ENCODE measurements around the gene TUBG1. TPM values are rescaled to one million over a fixed set of nuclear protein-coding genes. Genes with fewer than 3 reads are reported as not detected.

Gene TUBG1
- polyA plus RNA-seq, 1 donor (not counting 4 experiments of a cell fraction or from before 2014, with no cell fraction given) = 54.8 TPM

DNA sequence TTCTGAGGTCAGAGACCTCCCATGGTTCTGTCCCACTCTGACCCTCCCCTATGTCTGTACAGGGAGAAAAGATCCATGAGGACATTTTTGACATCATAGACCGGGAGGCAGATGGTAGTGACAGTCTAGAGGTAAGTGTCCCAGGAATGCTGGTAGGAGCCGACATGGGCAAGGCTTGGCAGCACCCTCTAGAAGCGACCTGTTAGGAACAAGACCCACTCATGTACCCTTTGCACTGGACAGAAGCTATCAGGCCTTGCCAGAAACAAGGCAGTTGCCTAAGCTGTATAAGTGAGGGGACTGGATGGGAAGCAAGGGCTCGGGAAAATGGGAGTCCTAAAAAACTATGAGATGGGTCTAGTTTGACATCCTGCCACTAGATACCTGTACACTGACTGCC, 2.5 kb downstream of the TUBG1 start:
- FAIRE-seq = no peak
- peaks cover 28% of the 10 kb centered on the region for H3K79me2 ChIP-seq (ENCODE audit: control insufficient read depth, insufficient read depth, low read length)
- no peak for DNase-seq (ENCODE audit: low read depth, low spot score)
- no peak overlapping the region for H3K4me2 ChIP-seq (ENCODE audit: control insufficient read depth, extremely low read depth, insufficient read depth, low read depth, low read length)
- no peak overlapping the region for H3K27ac ChIP-seq (ENCODE audit: control insufficient read depth, insufficient read depth, low read length)
- no peak overlapping the region for H2AFZ ChIP-seq (ENCODE audit: control insufficient read depth, low read length)
- H3K4me1 ChIP-seq (ENCODE audit: control insufficient read depth, extremely low read depth, insufficient read depth, low read length) = peaks cover 14% of the 10 kb centered on the region
- H4K20me1 ChIP-seq (ENCODE audit: control insufficient read depth, extremely low read depth, insufficient read depth, low read length) = no peaks in the 10 kb centered on the region
- H3K36me3 ChIP-seq (ENCODE audit: control insufficient read depth in 2 of 2, extremely low read depth in 1 of 2, insufficient read depth in 2 of 2, low read length in 2 of 2) = peaks cover 29 to 30% of the 10 kb centered on the region in 2 experiments
- dilution Hi-C loops (cut with MboI; ENCODE audit: extremely low pct_ligation_motif_present, low sequenced_read_pairs) = no loop called here
- H3K4me3 ChIP-seq (ENCODE audit: control insufficient read depth in 2 of 3, extremely low read depth in 1 of 3, insufficient read depth in 2 of 3, low read depth in 1 of 3, low read length in 3 of 3) = no peak overlapping the region
- no peaks in the 10 kb centered on the region for H3K9me1 ChIP-seq (ENCODE audit: control insufficient read depth, extremely low read depth, insufficient read depth, low read length)
- TF ChIP-seq, protein P1, sequence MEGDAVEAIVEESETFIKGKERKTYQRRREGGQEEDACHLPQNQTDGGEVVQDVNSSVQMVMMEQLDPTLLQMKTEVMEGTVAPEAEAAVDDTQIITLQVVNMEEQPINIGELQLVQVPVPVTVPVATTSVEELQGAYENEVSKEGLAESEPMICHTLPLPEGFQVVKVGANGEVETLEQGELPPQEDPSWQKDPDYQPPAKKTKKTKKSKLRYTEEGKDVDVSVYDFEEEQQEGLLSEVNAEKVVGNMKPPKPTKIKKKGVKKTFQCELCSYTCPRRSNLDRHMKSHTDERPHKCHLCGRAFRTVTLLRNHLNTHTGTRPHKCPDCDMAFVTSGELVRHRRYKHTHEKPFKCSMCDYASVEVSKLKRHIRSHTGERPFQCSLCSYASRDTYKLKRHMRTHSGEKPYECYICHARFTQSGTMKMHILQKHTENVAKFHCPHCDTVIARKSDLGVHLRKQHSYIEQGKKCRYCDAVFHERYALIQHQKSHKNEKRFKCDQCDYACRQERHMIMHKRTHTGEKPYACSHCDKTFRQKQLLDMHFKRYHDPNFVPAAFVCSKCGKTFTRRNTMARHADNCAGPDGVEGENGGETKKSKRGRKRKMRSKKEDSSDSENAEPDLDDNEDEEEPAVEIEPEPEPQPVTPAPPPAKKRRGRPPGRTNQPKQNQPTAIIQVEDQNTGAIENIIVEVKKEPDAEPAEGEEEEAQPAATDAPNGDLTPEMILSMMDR (optimal IDR thresholded peaks at IDR 0.05 in 1 of 3, IDR thresholded peaks at IDR 0.05 in 1 of 3, conservative IDR thresholded peaks at IDR 0.05 in 1 of 3; ENCODE audit: extremely low read depth in 1 of 3, insufficient read depth in 2 of 3, low read length in 3 of 3) = no peak
- TF ChIP-seq EZH2 (IDR thresholded peaks at IDR 0.05; ENCODE audit: low read length) = no peak
- H3K27me3 ChIP-seq (ENCODE audit: control insufficient read depth, extremely low read depth, insufficient read depth, low read length) = no peaks in the 10 kb centered on the region
- H3K9me3 ChIP-seq (ENCODE audit: control insufficient read depth, low read depth, low read length) = no peaks in the 10 kb centered on the region
- H3K9ac ChIP-seq (ENCODE audit: control insufficient read depth, extremely low read depth, insufficient read depth, low read length) = no peak overlapping the region

DNA sequence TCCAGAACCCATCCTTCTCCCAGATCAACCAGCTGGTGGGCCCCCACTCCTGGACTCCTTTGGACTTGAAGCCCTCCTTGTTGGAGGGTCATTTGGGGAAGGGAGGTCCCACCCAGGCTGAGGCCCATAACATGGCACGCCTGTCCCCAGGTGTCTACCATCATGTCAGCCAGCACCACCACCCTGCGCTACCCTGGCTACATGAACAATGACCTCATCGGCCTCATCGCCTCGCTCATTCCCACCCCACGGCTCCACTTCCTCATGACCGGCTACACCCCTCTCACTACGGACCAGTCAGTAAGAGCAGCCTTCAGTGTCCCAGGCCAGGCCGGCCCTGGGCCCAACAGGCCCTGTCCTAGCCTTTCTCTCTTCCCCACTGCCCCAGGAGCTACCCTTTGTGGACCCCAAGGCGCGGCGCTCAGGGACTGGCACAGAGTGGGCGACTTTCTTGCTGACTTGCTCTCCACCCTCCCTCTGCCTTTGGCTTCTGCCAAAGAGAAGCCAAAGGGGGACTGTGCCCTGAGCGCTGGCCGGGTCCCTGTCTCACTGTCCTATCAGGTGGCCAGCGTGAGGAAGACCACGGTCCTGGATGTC, 4.3 kb downstream of the TUBG1 start:
- FAIRE-seq = no peak
- no peaks in the 10 kb centered on the region for H3K27me3 ChIP-seq (ENCODE audit: control insufficient read depth, extremely low read depth, insufficient read depth, low read length)
- TF ChIP-seq, protein P1 (optimal IDR thresholded peaks at IDR 0.05 in 1 of 3, IDR thresholded peaks at IDR 0.05 in 1 of 3, conservative IDR thresholded peaks at IDR 0.05 in 1 of 3; ENCODE audit: extremely low read depth in 1 of 3, insufficient read depth in 2 of 3, low read length in 3 of 3) = no peak
- no peak for TF ChIP-seq EZH2 (IDR thresholded peaks at IDR 0.05; ENCODE audit: low read length)
- dilution Hi-C loops (cut with MboI; ENCODE audit: extremely low pct_ligation_motif_present, low sequenced_read_pairs) = no loop called here
- H3K9me1 ChIP-seq (ENCODE audit: control insufficient read depth, extremely low read depth, insufficient read depth, low read length) = peaks cover 2% of the 10 kb centered on the region
- peaks cover 29 to 30% of the 10 kb centered on the region in 2 experiments for H3K36me3 ChIP-seq (ENCODE audit: control insufficient read depth in 2 of 2, extremely low read depth in 1 of 2, insufficient read depth in 2 of 2, low read length in 2 of 2)
- no peak for DNase-seq (ENCODE audit: low read depth, low spot score)
- no peak overlapping the region for H3K9ac ChIP-seq (ENCODE audit: control insufficient read depth, extremely low read depth, insufficient read depth, low read length)
- no peak overlapping the region for H2AFZ ChIP-seq (ENCODE audit: control insufficient read depth, low read length)
- no peaks in the 10 kb centered on the region for H4K20me1 ChIP-seq (ENCODE audit: control insufficient read depth, extremely low read depth, insufficient read depth, low read length)
- H3K4me3 ChIP-seq (ENCODE audit: control insufficient read depth in 2 of 3, extremely low read depth in 1 of 3, insufficient read depth in 2 of 3, low read depth in 1 of 3, low read length in 3 of 3) = no peak overlapping the region
- peaks cover 10% of the 10 kb centered on the region for H3K79me2 ChIP-seq (ENCODE audit: control insufficient read depth, insufficient read depth, low read length)
- no peak overlapping the region for H3K4me2 ChIP-seq (ENCODE audit: control insufficient read depth, extremely low read depth, insufficient read depth, low read depth, low read length)
- no peak overlapping the region for H3K27ac ChIP-seq (ENCODE audit: control insufficient read depth, insufficient read depth, low read length)
- H3K9me3 ChIP-seq (ENCODE audit: control insufficient read depth, low read depth, low read length) = no peaks in the 10 kb centered on the region
- H3K4me1 ChIP-seq (ENCODE audit: control insufficient read depth, extremely low read depth, insufficient read depth, low read length) = peaks cover 18% of the 10 kb centered on the region

Measured in keratinocyte (primary cell).